Activated T-helper 1 cell treated with anti-CD3 and anti-CD28 coated beads, Interleukin-12 subunit alpha, Interleukin-12 subunit beta, Interleukin-2, Interleukin-4 antibody, amounts not matched to agents 30 ng/mL and 10 ng/mL and 1 ng/mL, durations not matched to agents 14 hours and 24 hours and 36 hours (primary cell): ENCODE data around the gene FDCSP. TPM values are rescaled to one million over a fixed set of nuclear protein-coding genes. Genes with fewer than 3 reads are reported as not detected.

Experiments used
- DNase-seq: peaks from one replicate; pipeline ENCODE4 v3.0.0; 2021; ENCODE audit warnings: low spot score
- H3K27ac Mint-ChIP-seq: one replicate; pipeline ENCODE4 v1.8.0; 2021; ENCODE audit warnings: mild to moderate bottlenecking, mixed read lengths
- H3K27me3 Mint-ChIP-seq: one replicate; pipeline ENCODE4 v1.8.0; 2022; ENCODE audit warnings: mild to moderate bottlenecking, moderate library complexity, mixed read lengths; ENCODE audit not compliant: insufficient read depth
- H3K36me3 Mint-ChIP-seq: one replicate; pipeline ENCODE4 v1.8.0; 2021; ENCODE audit warnings: low read depth, mixed read lengths
- H3K4me1 Mint-ChIP-seq: one replicate; pipeline ENCODE4 v1.8.0; 2021; ENCODE audit warnings: low read depth, mixed read lengths
- H3K4me3 Mint-ChIP-seq: one replicate; pipeline ENCODE4 v1.8.0; 2021; ENCODE audit warnings: mild to moderate bottlenecking, moderate library complexity, mixed read lengths
- H3K9me3 Mint-ChIP-seq: one replicate; pipeline ENCODE4 v1.8.0; 2021; ENCODE audit warnings: mixed read lengths
- intact Hi-C: fragments of 100-400 bp; cut with micrococcal nuclease; formaldehyde crosslinking; loops from one replicate; pipeline ENCODE4 v1.15.1; 2024
- total RNA-seq: library from RNA; stranded (reverse); gene quantifications from 2 replicates; pipeline ENCODE4 v1.2.3, GENCODE V29; 2022

The FDCSP gene
- total RNA-seq, 1 donor from 2014 or later = not detected

DNA sequence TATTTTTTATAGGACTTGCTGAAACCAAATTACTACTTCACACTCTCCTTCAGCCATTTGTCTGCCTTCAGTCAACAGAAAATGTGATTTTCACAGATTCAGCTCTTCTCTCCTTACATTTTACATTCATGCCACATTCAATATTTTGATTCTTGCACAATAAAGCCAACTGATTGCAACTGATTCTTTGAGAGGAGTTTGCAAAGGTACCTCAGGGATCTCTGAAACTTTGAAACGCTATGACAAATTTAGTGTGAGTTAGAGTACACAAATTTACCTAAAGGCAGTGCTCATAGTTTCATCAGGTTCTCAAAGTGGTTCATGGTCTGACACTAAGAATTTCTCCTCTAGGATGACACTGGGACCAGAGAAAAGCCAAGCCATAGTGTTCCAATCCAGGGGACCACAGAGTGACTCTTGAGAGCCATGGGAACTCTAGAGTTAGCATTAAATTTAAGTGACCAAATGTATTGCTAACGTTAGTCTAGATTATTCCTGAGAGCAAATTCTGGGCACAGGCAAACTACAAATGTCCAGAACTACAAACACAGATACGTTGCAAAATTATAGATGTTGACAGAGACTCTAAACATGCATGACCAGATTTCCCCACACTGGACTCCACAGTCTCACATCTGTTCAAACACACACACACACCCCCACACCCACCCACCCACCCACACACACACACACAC is 25.5 kb downstream of the FDCSP start:
- Mint-ChIP-seq H3K27ac (no peak overlapping the region), H3K36me3 (no peaks in the 10 kb centered on the region), H3K9me3 (no peaks in the 10 kb centered on the region), H3K4me1 (no peaks in the 10 kb centered on the region), H3K27me3 (no peaks in the 10 kb centered on the region), H3K4me3 (no peak overlapping the region)
- intact Hi-C loops = no loop called here
- DNase-seq = no peak

DNA sequence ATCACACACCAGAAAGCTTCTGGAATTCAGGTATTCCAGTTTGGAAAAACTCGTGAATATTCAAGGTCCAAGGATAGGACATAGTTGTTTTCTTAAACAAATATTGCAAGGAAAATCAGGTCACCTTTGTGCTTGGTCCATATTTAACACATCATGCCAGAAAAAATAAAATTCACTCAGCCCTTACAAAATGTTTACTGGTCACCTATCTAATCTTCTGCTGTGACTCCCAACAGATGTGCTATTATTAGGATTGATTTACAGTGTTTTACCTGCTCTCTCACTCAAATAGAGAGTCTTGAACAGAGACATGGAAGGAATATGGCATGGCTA is 26.0 kb downstream of the FDCSP start:
- DNase-seq = no peak
- Mint-ChIP-seq H3K27ac (no peak overlapping the region), H3K4me1 (no peaks in the 10 kb centered on the region), H3K36me3 (no peaks in the 10 kb centered on the region), H3K9me3 (no peaks in the 10 kb centered on the region), H3K27me3 (no peaks in the 10 kb centered on the region), H3K4me3 (no peak overlapping the region)
- intact Hi-C loops = no loop called here

DNA sequence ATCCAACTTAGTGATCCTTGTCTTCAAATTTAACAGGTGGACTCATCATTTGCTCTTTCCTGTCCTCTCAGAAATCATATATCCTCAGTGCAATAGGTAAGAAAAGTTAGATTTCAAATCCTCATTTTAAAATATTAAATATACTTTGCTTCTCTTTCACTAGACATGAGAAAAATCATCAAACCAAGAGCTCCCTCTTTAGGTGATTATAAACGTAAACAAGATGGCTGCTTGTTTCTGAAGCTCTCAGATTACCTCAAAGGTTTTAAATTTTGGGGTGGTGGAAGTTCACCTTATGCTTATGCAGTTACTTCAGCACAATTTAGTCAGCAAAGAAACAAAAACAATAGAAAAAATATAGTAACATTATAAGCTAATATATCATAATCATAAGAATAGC is 43.8 kb downstream of the FDCSP start:
- no peak for DNase-seq
- Mint-ChIP-seq H3K27ac (no peak overlapping the region), H3K4me1 (no peaks in the 10 kb centered on the region), H3K36me3 (no peaks in the 10 kb centered on the region), H3K4me3 (no peak overlapping the region), H3K27me3 (no peaks in the 10 kb centered on the region), H3K9me3 (no peaks in the 10 kb centered on the region)
- intact Hi-C loops = no loop called here

DNA sequence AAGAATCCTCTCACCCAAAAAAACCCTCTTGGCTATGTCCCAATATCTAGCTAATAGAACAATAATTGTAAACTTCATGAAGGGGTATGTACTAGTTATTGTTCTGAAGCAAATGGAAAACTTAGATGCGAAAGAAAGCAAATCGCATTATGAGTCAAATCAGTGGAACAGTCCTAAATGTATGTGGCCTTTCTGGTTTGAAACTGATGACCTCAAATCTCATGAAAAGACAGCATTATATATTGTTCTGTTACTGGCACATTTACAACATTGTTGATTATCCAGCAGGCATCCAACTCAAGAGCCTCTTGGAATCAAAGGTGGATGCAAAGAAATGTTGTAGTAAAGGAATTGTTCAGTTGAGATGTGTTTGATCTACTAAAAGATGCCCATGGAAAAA is 51.2 kb downstream of the FDCSP start:
- Mint-ChIP-seq H3K4me3 (no peak overlapping the region), H3K27ac (no peak overlapping the region), H3K36me3 (no peaks in the 10 kb centered on the region), H3K9me3 (no peaks in the 10 kb centered on the region), H3K27me3 (no peaks in the 10 kb centered on the region), H3K4me1 (no peaks in the 10 kb centered on the region)
- intact Hi-C loops = no loop called here
- DNase-seq = no peak

DNA sequence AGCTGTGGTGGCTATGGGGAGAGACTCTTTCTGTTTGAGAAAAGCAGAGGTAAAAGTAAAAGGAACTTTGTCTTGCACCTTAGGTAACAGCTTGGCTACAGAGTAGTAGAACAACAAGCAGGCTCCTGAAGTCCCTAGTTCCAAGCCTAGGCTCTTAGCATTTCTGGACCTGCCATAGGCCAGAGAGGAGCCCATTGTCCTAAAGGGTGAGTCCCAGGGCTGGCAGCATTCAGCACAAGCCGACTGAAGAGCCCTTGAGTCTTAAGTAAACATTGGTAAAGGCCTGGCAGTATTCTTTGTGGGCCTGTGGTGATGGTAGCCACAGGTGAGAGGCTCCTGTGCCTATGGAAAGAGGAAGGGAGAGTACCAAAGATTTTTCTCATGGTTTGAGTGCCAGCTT is 54.6 kb downstream of the FDCSP start:
- no peak overlapping the region for H3K27ac Mint-ChIP-seq
- no peak overlapping the region for H3K4me3 Mint-ChIP-seq
- no peaks in the 10 kb centered on the region for H3K36me3 Mint-ChIP-seq
- intact Hi-C loops = no loop called here
- no peak for DNase-seq
- H3K9me3 Mint-ChIP-seq = no peaks in the 10 kb centered on the region
- H3K27me3 Mint-ChIP-seq = no peaks in the 10 kb centered on the region
- H3K4me1 Mint-ChIP-seq = no peaks in the 10 kb centered on the region

Other genes with a start within 250 kb of the FDCSP start
- not detected in 2 replicates for gene STATH, start 230.2 kb upstream of the FDCSP start, total RNA-seq
- gene HTN3, start 197.7 kb upstream of the FDCSP start, total RNA-seq = not detected in 2 replicates
- gene HTN1, start 175.7 kb upstream of the FDCSP start, total RNA-seq = not detected in 2 replicates
- gene PRR27, start 71.9 kb upstream of the FDCSP start, total RNA-seq = not detected in 2 replicates
- gene ODAM, start 30.4 kb upstream of the FDCSP start, total RNA-seq = not detected in 2 replicates
- gene CSN3, start 16.5 kb downstream of the FDCSP start, total RNA-seq = not detected in 2 replicates
- gene CABS1, start 108.9 kb downstream of the FDCSP start, total RNA-seq = not detected in 2 replicates
- gene SMR3A, start 134.6 kb downstream of the FDCSP start, total RNA-seq = not detected in 2 replicates
- not detected in 2 replicates for gene SMR3B, start 157.0 kb downstream of the FDCSP start, total RNA-seq
- gene OPRPN, start 171.8 kb downstream of the FDCSP start, total RNA-seq = not detected in 2 replicates
- gene MUC7, start 246.1 kb downstream of the FDCSP start, total RNA-seq = not detected in 2 replicates